UCSD-AML1 (cell line): Measurements from ENCODE around the gene NAP1L5.

Source experiments
- DNase-seq: peaks from one replicate; lab custom pipeline; 2025; ENCODE audit not compliant: unreplicated experiment; lab: John Stamatoyannopoulos, UW

NAP1L5 gene

DNA sequence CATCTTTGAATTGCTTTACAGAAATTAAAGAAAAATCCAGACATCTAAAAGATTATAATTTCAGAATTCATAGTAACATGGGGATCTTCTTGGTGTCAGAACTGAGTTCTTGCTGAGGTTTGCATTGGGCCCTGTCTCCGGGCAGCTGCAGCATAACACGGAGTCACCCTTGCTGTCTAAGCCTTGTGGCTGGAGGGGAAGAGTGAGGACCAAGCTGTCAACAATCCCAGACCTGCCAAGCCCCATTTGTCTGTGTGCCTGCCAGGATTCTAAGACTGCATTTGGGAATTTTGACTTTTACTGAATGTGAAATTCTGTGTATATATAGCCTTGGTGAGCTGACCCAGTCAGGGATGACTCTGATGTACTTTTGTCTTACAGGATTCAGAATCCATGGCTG, 25.2 kb upstream of the NAP1L5 start:
- DNase-seq = no peak

DNA sequence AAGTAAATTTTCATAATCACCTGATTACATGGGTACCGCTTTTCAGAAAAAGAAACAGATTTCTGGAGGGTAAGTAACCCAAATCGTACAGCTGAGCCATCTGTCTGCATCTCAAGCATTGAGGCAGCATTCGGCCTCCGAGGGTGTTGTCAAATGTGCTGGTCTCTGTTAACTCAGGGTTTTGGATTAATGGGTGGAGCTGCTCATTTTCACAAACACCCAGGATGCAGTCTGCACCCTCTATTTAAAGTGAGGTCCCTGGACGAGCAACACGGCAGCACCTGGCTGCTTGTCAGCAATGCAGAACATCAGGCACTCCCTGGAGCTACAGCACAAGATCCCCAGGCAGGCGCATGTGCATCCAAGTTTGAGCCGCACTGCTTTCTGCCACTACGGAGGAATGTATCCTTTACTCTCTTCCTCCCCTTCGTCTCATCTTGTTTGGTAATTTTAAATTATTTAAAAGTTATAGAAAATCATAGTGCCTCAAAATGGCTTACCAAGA, 24.7 kb upstream of the NAP1L5 start:
- DNase-seq = no peak

DNA sequence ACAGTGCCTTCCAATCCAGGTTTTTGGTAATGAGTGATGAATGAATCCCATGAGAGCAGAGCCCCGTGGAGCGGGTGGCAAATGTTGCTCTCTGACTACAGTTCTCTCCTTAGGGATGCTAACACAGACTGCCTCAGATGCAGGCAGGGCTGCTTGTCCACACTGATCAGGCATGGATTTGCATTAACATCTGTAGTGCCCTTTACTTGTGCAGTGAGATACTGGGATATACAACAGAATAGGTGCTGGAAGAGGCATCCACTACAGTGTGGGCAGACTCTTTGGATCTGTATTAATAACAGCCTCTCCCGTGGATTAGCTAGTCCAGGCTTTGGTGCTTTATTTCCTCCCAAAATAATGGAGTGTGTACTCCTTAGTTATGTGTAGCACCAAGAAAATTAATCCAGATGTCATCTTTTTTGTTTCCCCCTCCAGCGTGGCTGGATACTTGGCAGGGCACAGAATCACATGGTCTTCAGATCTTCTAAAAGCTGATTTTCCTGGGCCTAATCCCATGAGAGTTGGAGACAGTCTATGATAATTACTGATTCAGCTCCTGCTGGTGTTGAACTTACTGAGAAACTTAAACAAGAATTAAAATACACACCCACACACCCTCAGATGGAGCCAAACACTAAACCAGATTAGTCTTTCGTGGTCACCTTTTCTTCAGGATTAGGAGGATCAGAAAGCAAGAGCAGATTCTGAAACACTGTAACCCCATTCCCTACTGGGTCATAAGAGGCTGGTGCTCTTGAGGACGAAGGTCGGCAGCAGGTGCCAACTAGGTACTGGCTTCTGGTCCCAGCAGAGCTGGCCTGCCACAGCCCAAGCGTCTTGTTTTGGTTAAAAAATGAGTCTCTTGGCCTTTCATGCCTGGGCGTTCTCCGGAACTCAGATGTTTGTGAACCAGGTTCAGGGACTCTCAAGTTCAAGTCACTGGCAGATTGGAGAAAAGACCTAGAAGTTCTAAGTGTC, 23.1 kb upstream of the NAP1L5 start:
- DNase-seq = no peak

GRCh38 chr4:88719381-88719780, 21.8 kb upstream of the NAP1L5 start:
- DNase-seq = no peak

- DNase-seq = no peak
Measured at GRCh38 chr4:88718098-88718497, 20.5 kb upstream of the NAP1L5 start.

DNA sequence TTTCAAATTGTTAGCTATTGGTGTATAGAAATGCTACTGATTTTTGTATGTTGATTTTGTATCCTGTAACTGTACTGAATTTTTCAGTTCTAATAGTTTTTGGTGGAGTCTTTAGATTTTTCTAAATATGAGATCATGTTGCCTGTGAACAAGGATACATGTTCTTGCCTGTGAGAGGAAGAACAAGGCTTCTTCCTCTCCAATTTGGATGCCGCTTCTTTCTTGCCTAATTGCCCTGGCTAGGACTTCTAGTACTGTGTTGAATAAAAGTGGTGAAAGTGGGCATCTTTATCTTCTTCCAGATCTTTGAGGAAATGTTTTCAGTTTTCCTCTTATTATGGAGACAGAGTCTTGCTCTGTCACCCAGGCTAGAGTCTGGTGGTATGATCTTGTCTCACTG, 16.2 kb upstream of the NAP1L5 start:
- no peak for DNase-seq

DNA sequence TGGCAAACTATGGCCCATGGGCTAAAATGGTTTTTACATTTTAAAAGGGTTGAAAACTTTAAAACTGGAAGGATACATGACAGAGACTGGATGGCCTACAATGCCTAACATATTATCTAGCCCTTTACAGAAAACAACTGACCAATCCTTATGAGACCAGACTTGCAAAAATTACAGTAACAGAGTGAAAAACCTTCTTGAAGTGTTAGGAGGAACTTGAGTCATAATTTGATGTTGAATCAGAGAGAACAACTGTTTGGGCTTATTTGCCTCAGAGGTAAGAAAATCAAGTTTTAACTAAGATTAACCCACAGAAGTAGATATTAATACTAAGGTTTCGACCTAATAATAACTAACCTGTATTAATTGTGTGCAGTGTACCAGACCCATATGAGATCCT, 12.4 kb upstream of the NAP1L5 start:
- no peak for DNase-seq

GRCh38 chr4:88706574-88706973, 8.9 kb upstream of the NAP1L5 start:
- DNase-seq = no peak

DNA sequence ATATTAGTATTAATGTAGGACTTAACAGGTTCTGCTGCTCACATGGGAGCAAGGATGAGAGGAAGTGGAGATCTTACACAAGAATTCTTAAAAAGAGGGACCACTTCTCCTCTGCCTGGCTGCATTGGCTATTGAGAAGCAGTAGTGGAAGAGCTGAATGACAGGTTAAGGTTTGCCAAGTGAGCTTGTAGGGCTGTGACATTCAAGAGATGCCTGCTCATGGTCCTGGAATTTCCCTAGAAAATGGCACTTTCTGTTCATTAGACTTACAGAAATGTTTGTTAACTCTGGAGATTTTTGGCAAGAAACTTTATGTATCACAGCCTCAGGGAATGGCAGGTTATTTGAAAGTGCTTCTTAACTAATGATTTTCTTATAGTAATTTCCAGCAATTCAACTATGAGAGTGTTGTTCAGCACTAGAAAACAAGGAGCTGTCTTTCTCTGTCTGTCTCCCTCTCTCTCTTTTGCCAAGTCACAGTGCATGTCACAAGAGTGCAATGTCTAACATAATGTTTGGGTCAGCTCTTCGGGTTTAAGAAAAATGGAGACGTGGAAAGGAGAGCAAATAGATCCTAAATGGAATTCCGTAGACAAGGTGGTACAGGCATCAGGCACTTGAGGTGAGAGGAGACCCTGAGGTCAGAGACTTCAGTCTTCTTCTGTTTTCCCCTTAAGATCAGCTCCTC, 8.3 kb upstream of the NAP1L5 start:
- no peak for DNase-seq

DNA sequence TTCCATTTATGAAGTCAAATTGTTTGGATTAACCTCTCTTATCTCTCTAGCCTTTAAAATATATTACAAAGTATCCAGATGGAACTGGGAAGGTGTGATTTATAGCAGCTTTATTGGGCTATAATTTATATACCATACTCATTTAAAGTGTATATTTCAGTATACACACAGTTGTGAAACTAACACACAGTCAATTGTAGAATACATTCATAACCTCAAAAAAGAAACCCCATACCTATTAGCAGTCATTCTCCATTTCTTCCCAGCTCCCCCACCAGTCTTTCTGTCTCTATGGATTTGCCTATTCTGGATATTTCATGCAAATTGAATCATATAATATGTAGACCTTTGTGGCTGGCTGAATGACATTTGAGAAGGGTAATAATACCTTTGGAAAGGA, 7.6 kb upstream of the NAP1L5 start:
- DNase-seq = no peak

DNA sequence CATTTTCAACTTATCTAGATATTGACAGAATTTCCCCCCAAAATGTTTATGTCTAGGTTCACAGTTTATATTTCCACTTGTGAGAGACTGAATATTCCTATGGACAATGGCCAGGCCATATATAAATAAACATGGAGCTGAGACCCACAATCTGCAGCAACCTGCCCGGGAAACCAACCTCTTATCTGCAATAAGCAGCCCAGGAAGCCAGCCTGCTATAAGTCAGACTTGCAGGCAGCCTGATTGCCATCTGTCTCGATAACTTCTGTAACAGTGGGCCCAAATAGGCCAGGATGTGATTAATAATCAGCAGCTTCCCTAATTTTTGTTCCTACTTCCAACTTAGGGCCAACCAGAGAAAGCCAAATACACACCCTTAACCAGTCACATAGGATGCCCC, 5.2 kb upstream of the NAP1L5 start:
- DNase-seq = peak; percentile 19

DNA sequence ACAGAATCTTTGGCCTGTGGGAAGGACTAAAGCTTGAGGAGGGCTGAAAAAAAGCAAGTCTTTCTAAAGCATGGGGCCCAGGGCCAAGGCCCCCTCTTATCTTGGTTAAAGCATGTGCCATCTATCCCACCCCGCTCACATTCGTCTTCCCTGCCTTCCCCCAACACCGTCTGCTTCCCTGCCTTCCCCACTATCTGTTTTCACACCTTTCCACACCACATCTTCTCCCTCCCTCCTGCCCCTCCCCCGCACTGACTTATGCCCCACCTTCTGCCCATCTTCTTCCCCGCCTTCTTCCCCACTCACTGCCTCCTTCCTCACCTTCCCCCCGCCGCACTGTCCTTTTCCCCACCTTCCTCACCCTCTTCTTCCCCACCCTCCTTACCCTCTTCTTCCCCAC, 890 bp upstream of the NAP1L5 start:
- no peak for DNase-seq

DNA sequence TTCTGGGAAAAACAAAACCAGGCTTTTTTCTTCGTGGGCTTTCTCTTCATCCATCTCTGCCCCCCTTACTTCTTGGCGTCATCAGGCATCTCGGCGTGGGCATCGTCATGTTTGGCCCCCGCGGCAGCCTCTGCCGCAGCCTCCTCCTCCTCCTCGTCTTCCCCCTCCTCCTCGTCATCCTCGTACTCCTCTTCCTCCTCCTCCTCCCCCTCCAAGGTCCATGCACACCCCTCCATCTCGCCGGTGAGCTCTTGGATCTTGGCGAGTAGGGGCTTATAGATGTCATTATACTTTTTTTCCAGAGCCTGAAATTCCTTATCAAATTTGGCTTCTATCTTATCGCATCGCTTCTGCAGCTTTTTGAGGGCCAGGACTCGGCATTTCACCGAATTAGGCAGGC, 488 bp downstream of the NAP1L5 start:
- DNase-seq = no peak

- no peak for DNase-seq
Measured at GRCh38 chr4:88696630-88697029, 999 bp downstream of the NAP1L5 start.

DNA sequence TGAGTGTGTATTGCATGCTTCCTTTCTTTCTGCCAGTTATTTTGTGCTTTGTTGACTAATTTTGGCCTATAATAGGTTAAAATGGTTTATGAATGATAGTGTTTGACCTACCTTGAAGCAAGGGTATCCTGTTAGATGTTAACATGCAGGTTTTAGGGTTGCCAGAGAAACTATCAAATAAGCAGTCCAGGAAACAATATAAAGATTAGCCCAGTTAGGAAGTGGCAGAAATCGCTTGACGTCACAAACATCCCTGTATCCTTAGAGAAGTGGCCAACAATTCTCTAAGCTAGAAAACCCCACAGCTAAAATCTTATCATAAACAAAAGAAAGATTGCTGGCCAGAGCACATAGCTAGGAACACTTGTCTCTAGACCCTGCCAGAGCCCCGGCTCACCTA, 3.8 kb downstream of the NAP1L5 start:
- DNase-seq = no peak

- DNase-seq = no peak
Measured at GRCh38 chr4:88690355-88690754, 7.3 kb downstream of the NAP1L5 start.

- no peak for DNase-seq
Measured at GRCh38 chr4:88681209-88681608, 16.4 kb downstream of the NAP1L5 start.

- DNase-seq = no peak
Measured at GRCh38 chr4:88675543-88675942, 22.1 kb downstream of the NAP1L5 start.

- DNase-seq = no peak
Measured at GRCh38 chr4:88674979-88675378, 22.6 kb downstream of the NAP1L5 start.

- no peak for DNase-seq
Measured at GRCh38 chr4:88674565-88674964, 23.1 kb downstream of the NAP1L5 start.

DNA sequence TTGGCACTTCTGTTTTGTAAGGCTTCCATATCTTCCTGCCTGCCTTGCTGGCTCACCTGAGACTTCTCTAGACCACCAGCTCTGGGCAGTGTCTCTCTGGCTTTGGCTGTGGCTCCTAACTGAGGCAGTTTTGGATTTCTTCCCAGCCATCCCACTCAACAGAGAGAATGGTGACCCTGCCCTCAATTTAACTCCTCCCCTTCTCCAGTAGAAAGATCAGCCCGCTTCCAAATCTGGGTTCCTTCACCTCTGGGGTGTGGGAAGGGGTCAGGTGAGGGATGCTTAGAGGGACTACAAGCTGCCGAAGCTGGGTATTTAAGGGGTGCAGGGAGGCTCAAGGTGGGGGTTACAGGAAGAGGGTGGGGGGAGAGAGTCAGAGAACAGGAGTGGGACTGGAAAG, 23.7 kb downstream of the NAP1L5 start:
- DNase-seq = no peak

DNA sequence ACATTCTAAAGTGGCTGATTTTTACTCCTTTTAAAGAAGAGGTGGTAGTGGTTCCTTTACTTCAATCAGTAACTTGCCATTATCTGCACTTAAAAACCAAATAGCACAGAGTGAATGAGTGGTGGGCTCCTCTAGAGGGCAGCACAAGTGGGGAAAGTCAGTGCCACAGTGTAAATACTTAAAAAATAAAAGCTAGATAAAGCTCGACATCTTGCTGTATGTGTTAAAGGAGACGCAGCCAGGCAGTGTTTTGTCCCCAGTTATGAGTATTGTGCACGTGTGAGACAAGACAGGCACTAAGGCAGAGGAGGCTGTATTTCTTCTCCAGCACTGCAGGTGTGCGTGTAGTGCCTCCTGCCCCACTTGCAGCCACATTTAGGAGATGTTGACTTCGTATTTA, 24.6 kb downstream of the NAP1L5 start:
- DNase-seq = peak; percentile 24
